A673 (cell line): Measurements from ENCODE around the gene KNDC1.

Source experiments
- CTCF ChIP-seq: fragments of 300-800, 200-600 bp; sonication (generic); conservative IDR thresholded peaks from 2 replicates; pipeline ENCODE4 v1.5.1; 2017; ENCODE audit warnings: low read depth, mild to moderate bottlenecking, antibody characterized with exemption, low read length, moderate library complexity, mixed read lengths
- EZH2 ChIP-seq: fragments of 200-600 bp; sonication (generic); IDR thresholded peaks from 2 replicates; pipeline ENCODE4 v1.6.1; 2017; ENCODE audit warnings: borderline replicate concordance, low read depth, mild to moderate bottlenecking, mixed read lengths, antibody characterized with exemption, low read length; ENCODE audit not compliant: poor library complexity, severe bottlenecking

DNA sequence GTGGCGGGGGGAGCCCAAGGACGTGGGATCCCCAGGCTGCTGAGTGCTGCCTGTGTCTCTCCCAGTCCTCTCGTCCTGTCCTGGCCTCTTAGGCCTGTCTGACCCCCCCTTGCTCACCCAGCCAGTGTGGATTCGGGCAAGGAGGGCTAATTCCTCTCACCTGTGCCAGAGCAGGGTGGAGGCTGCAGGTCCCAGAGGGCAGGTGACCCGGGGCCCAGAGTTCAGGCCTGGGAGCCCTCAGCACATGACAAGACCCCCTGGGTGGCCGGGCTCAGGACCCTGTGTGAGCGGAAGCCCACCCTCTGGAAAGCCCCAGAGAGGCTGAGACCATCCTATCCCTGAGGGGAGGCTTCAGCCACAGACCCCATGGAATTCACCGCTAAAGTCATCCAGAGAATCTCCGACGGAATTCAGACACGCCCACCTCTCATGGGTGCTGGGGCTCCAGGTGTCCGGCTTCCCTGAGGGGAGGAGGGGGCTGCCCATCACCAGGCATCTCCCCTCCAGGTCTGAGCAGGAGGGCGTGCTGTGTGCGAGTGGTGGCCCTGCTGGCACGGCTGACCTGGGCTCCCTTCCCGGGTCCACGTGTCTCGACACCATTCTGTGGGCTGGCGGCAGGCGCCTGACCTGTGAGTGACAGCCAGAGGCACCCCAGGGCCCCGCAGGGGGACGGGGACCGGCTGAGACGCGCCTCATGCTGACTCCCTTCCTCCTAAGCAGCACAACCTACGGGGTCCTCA, 5.0 kb downstream of the KNDC1 start:
- TF ChIP-seq CTCF (no peak), EZH2 (no peak)
